ENCODE results near the gene SFT2D3.

SFT2D3 gene, protein sequence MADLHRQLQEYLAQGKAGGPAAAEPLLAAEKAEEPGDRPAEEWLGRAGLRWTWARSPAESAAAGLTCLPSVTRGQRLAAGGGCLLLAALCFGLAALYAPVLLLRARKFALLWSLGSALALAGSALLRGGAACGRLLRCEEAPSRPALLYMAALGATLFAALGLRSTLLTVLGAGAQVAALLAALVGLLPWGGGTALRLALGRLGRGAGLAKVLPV

DNA sequence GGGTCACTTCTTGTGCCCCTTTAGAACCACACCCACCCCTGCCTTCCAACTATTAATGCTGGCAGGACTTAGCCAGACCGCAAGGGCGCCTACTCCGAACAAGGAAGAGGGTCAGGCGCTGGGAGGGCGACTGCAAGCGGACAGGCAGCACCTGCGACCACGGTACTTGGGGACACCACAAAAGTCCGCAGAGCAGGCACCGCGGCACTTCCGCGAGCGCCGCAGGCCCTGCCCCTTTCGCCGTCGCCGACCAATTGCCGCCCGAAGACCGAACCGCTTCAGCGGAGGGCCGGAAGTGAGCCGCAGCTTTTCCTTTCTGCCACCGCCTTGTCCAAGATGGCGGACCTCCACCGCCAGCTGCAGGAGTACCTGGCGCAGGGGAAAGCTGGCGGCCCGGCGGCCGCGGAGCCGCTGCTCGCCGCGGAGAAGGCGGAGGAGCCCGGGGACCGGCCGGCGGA is at the start of gene SFT2D3:
Gene SFT2D3 (plus strand): TSS at position 305 of the 458 bp plus-strand sequence. CDS start 32 bp downstream, at position 337.
- no peak for DNase-seq

- DNase-seq: no peak
Measured at GRCh38 chr2:127651971-127652550, 49.2 kb upstream of the SFT2D3 start.

GRCh38 chr2:127652786-127653357 is 48.4 kb upstream of the SFT2D3 start:
- no peak for DNase-seq

- DNase-seq: no peak
Measured at GRCh38 chr2:127653421-127654083, 47.7 kb upstream of the SFT2D3 start.

DNA sequence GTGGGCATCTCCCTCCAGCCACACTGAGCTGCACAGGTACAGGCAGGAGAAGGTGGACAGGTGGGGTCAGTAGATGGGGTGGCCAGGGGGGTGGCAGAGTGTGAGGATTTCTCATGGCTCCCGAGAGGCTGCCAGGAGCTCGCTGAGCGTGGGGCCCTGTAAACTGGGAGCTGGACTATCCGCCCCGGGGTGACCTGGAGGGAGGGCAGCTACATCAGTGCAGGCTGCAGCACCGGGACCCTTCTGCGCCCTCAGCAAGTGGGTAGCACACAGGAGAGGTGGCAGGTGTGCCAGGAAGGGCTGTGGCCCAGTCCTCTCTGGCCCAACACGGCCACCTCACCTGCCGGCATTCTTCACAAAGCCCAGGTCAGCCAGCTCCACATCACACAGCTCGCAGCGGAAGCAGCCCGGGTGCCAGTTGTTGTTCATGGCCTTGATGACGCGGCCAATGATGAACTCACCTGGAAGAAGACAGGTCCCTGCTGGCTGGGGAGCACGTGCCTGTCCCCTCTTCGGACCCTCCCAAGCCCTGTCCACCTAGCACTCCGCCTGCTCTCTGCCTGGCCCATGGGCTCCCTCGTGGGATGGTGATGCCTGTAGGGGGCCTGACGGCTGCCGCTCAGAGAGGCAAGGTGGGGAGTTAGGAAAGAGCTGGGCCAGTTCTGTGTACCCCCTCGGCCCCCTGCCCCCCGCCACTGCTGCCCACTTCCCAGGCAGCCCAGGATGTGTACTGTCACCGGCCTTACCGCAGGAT is 47.0 kb upstream of the SFT2D3 start:
- no peak for DNase-seq

- DNase-seq: no peak
Measured at GRCh38 chr2:127654838-127655175, 46.5 kb upstream of the SFT2D3 start.

DNA sequence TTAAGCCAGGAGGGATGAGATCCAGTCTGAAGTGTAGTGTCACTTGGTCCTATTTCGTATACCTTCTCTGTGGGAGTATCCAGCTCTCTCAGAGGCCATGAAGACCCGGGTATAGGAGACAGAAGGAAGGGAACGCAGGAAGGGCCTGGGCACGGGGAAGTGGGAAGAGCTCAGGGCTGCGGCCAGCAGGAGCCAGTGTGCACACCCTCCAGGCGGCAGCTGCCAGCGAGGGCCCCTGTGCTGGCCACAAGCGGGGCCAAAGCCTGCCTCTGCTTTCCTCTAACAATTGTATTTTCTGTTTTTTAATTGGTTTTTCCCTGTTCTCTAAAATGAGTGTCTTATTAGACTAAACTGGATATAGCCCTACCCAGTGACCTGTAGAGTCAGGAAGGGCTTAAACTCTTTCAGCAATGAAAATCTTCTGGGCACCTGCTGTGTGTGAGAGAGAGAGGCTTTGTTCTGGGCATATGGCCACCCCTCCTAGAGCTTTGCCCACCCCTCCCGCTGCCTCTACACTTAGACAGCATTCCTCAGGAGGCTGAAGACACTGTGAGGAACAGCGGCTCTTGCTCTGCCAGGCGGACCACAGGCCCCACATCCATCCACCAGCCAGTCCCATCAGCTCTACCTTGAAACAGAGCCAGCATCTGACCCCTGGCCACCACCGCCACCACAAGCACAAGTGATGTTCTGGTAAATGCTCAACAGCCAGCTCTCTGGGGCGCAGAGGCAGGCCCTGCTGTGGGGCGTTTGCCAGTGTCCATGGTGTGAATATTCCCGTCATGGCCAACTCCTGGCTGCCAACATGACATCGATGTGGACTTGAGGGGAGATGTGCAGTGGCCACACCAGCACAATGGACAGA is 45.9 kb upstream of the SFT2D3 start:
- DNase-seq: no peak

DNA sequence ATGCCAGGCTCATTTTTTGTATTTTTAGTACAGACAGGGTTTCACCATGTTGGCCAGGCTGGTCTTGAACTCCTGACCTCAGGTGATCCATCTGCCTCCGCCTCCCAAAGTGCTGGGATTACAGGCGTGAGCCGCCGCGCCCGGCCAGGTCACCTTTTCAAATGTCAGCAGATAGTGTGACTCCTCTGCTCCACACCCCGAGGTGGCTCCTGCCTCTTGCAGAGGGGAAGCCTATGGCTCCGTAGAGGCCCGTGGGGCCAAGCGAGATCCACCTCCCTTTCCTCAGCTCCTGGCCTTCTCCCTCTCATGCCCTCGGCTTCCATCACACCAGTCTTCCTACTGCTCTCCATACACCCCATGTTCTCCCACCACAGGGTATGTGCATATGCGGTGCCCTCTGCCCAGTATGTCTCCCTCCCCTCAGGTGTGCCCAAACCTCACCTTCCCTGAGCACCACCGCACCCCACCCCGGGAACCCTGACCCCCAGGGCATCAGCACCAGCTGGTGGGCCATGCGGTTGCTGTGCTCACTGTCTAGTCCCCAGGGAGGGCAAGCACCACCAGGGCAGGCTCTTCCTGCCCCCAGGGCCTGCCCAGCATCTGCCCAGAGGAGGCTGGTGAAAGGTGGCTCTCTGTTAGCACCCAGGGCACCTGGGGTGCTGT is 44.6 kb upstream of the SFT2D3 start:
- no peak for DNase-seq

GRCh38 chr2:127657232-127657595 is 44.1 kb upstream of the SFT2D3 start:
- no peak for DNase-seq

- DNase-seq: no peak
Measured at GRCh38 chr2:127658146-127658545, 43.2 kb upstream of the SFT2D3 start.

- DNase-seq: no peak
Measured at GRCh38 chr2:127658641-127659407, 42.5 kb upstream of the SFT2D3 start.

GRCh38 chr2:127659408-127660290 is 41.6 kb upstream of the SFT2D3 start:
- no peak for DNase-seq

GRCh38 chr2:127660291-127660578 is 41.1 kb upstream of the SFT2D3 start:
- DNase-seq: no peak

DNA sequence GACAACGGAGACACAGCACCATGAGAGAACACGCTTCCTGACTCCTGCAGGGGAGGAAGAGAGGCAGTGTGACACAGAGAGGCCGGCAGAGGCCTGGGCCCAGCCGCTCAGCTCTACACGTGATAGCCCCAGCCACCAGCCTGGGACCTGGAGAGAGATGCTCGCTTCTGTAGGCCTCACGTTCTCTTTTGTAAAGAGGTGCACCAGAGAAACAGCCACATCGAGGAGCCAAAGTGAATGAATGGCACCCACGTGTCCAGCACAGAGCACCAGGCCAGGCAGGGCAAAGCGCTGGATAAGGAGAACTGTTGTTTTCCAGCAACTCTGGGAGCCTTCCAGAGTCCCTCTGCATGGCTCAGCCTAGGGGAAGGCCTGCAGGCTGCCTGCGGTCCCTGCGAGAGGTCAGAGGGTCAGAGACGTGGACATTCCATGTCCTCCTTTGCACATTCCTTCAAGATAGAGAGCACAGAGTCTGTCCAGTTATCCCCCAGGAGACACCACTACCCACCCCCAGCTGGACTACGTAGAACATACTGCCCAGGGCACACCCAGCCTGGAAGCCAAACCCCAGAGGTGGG is 40.1 kb upstream of the SFT2D3 start:
- DNase-seq: no peak

DNA sequence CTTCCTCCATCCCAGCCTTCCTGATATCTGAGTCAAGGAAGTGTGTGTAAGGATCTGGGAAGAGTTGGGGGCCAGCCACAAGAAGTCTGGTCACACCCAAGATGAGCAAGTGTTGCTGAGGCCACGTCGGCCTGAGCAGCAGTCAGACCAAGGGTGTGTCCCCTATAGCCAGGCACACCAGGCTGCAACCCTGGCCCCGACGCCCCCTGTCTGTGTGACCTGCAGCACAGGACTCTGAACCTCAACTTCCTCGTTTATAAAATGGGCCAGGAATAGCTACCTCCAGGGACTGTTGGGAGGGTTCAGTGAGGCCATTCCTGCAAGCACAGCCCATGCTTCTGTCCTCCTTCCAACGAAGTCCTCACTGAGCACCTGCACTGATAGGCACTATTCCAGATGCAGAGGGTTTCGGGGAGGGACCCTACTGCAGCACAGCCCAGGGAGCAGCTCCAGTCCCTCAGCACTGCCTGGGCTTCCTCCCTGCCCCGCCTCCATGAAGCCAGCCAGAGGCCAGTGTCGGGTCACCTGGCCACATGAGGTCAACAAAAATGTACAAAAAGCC is 39.3 kb upstream of the SFT2D3 start:
- no peak for DNase-seq

DNA sequence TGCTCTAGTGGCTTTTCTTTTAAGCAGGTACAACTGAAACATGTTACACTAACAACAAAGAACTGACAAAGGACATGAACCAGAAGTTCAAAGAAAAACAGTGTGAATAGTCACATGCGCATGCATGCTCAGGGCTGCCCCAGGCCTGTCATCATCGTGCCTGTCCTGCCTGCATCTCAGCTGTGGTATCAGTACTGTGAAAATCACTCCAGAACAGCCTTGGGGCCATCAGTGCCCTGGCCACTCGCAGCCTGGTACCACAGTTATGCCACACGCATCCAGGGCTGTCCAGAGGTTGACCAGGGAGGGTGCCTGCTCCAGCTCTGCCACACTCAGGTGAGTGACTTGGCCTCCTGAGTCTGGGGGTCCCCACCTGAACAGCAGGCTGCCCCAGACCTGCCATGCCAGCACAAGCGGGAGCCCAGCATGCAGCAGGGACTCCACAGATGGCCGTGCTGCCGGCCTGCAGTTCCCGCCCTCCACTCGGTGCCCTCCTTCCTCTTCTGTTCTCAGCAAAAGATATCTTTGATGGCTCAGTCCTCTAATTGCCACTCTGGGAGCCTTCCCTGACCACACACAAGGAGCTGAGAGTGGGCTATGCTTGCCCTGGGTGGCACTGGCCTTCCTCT is 38.2 kb upstream of the SFT2D3 start:
- DNase-seq: no peak

GRCh38 chr2:127663566-127664064 is 37.7 kb upstream of the SFT2D3 start:
- DNase-seq: no peak

DNA sequence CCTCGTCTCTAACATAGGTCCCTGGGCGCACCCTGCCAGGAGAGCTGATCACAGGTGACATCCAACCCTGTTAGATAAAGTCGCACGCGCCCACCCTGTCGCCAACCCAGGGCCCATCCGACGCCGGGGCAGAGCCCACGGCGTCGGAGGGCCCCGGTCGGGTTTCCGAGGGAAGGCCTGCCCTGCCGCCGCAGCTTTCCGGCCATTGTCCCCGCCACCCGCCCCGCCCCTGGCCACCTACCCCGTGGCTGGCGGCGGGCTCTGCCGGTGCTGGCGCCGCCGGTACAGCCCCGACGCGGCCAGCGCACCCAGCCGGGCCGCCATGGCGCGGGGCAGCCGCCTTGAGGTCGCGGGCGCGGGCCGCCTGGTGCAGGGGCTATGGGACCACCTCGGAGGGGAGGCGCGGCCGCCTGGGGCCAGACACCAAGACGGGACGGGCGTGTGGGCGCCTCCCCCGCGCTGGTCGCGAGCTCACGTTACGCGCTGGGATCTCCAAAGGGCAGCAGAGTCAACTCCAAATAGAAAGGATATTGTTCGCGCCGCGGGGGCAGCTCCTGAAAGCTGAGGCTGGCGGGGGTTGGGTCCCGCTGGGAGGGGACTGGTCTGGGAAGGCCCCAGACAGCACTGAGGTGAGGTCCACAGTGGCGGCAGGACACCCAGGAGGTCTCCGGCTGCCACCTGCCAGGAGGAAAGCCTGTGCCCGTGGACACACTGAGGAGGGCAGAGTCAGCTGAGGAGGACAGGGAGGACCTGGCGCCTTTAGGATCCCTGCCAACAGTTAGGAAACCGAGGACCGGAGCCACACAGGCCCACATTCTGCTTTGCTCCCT is 37.0 kb upstream of the SFT2D3 start:
- no peak for DNase-seq
